Loucy (cell line): ENCODE results near the gene ACOT11.

Experiments used
- H2AFZ ChIP-seq: fragments of 200-600 bp; sonication (generic); 2 replicates; pipeline ENCODE4 v1.6.0; 2016; ENCODE audit warnings: antibody characterized with exemption, mild to moderate bottlenecking, low read length, moderate library complexity
- H3F3A ChIP-seq: fragments of 200-600 bp; 2 replicates; pipeline ENCODE4 v1.6.0; 2016; ENCODE audit warnings: antibody characterized with exemption, low read depth, mild to moderate bottlenecking
- H3K27me3 ChIP-seq: fragments of 200-600 bp; sonication (generic); 2 replicates; pipeline ENCODE4 v1.6.1; 2014; ENCODE audit warnings: low read length, mild to moderate bottlenecking; ENCODE audit not compliant: insufficient read depth, poor library complexity, severe bottlenecking
- H3K36me3 ChIP-seq: fragments of 200-600 bp; sonication (generic); 2 replicates; pipeline ENCODE4 v1.6.1; 2016; ENCODE audit warnings: low read length; ENCODE audit not compliant: insufficient read depth
- H3K4me1 ChIP-seq: fragments of 200-600 bp; sonication (generic); 2 replicates; pipeline ENCODE4 v1.5.1; 2014; ENCODE audit warnings: low read length, mild to moderate bottlenecking; ENCODE audit not compliant: insufficient read depth, poor library complexity, severe bottlenecking
- H3K4me2 ChIP-seq: fragments of 200-600 bp; sonication (generic); 2 replicates; pipeline ENCODE4 v1.6.0; 2014; ENCODE audit warnings: antibody characterized with exemption, low read length, low read depth, mild to moderate bottlenecking; ENCODE audit not compliant: poor library complexity, severe bottlenecking
- H3K4me3 ChIP-seq: fragments of 200-600 bp; sonication (generic); 2 replicates; pipeline ENCODE4 v1.5.1; 2014; ENCODE audit warnings: low read length, mild to moderate bottlenecking, mixed read lengths; ENCODE audit not compliant: poor library complexity, severe bottlenecking
- H3K79me2 ChIP-seq: fragments of 200-600 bp; sonication (generic); 2 replicates; pipeline ENCODE4 v1.6.1; 2014; ENCODE audit warnings: low read length; ENCODE audit not compliant: insufficient read depth
- H3K9ac ChIP-seq: fragments of 200-600 bp; sonication (generic); 2 replicates; pipeline ENCODE4 v1.6.0; 2014; ENCODE audit warnings: mild to moderate bottlenecking, low read depth, low read length, moderate library complexity; ENCODE audit not compliant: poor library complexity, severe bottlenecking
- H3K9me2 ChIP-seq: fragments of 200-600 bp; sonication (generic); replicated peaks from 2 replicates; pipeline ENCODE4 v1.6.1; 2016; ENCODE audit warnings: low read depth, low read length, mixed read lengths
- H3K9me3 ChIP-seq: fragments of 200-600 bp; sonication (generic); 2 replicates; pipeline ENCODE4 v1.6.1; 2014; ENCODE audit warnings: mild to moderate bottlenecking, antibody characterized with exemption, low read length, low read depth; ENCODE audit not compliant: insufficient read depth
- H4K20me1 ChIP-seq: fragments of 200-600 bp; sonication (generic); 2 replicates; pipeline ENCODE4 v1.6.0; 2014; ENCODE audit warnings: antibody characterized with exemption, low read length, mild to moderate bottlenecking; ENCODE audit not compliant: insufficient read depth, poor library complexity, severe bottlenecking
- EZH2phosphoT487 ChIP-seq: fragments of 200-600 bp; IDR thresholded peaks from 2 replicates; pipeline ENCODE4 v1.6.1; 2018; ENCODE audit warnings: antibody characterized with exemption, mild to moderate bottlenecking, moderate library complexity, borderline replicate concordance
- TF ChIP-seq, protein P1 (sequence below): fragments of 200-600 bp; sonication (generic); conservative IDR thresholded peaks from 2 replicates; pipeline ENCODE4 v1.5.1; 2014; ENCODE audit warnings: mild to moderate bottlenecking, antibody characterized with exemption, low read length

ACOT11 gene

DNA sequence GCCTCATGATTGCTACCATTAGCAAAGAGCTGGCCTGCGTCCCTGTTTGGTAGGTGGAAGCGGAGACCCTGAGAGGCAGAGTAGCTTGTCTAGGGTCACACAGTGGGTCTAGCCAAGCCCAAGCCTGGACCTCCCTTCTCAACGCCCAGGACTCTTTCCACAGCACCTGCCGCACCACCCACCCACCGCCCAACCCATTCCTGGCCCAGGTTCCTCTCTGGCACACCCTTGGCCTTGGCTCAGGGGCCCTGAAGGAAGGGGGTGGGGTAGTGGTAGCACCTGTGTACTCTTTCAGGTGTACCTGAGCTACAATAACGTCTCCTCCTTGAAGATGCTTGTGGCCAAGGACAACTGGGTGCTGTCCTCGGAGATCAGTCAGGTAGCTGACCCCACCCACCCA is 56.0 kb downstream of the ACOT11 start:
- peak overlapping the region; percentile 47 for H3K4me3 ChIP-seq
- H3K4me1 ChIP-seq = peaks cover 36% of the 10 kb centered on the region
- H3K79me2 ChIP-seq = no peaks in the 10 kb centered on the region
- TF ChIP-seq EZH2phosphoT487 = no peak
- TF ChIP-seq, protein P1, sequence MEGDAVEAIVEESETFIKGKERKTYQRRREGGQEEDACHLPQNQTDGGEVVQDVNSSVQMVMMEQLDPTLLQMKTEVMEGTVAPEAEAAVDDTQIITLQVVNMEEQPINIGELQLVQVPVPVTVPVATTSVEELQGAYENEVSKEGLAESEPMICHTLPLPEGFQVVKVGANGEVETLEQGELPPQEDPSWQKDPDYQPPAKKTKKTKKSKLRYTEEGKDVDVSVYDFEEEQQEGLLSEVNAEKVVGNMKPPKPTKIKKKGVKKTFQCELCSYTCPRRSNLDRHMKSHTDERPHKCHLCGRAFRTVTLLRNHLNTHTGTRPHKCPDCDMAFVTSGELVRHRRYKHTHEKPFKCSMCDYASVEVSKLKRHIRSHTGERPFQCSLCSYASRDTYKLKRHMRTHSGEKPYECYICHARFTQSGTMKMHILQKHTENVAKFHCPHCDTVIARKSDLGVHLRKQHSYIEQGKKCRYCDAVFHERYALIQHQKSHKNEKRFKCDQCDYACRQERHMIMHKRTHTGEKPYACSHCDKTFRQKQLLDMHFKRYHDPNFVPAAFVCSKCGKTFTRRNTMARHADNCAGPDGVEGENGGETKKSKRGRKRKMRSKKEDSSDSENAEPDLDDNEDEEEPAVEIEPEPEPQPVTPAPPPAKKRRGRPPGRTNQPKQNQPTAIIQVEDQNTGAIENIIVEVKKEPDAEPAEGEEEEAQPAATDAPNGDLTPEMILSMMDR = no peak
- H3K9me2 ChIP-seq = no peaks in the 10 kb centered on the region
- no peaks in the 10 kb centered on the region for H3K9me3 ChIP-seq
- peak overlapping the region; percentile 66 for H3K4me2 ChIP-seq
- no peak overlapping the region for H2AFZ ChIP-seq
- peak overlapping the region; percentile 44 for H3K9ac ChIP-seq
- H3K36me3 ChIP-seq = no peaks in the 10 kb centered on the region
- H4K20me1 ChIP-seq = no peaks in the 10 kb centered on the region
- H3K27me3 ChIP-seq = no peaks in the 10 kb centered on the region
- peaks cover 8% of the 10 kb centered on the region; the same call in 1 of the 2 replicates for H3F3A ChIP-seq

DNA sequence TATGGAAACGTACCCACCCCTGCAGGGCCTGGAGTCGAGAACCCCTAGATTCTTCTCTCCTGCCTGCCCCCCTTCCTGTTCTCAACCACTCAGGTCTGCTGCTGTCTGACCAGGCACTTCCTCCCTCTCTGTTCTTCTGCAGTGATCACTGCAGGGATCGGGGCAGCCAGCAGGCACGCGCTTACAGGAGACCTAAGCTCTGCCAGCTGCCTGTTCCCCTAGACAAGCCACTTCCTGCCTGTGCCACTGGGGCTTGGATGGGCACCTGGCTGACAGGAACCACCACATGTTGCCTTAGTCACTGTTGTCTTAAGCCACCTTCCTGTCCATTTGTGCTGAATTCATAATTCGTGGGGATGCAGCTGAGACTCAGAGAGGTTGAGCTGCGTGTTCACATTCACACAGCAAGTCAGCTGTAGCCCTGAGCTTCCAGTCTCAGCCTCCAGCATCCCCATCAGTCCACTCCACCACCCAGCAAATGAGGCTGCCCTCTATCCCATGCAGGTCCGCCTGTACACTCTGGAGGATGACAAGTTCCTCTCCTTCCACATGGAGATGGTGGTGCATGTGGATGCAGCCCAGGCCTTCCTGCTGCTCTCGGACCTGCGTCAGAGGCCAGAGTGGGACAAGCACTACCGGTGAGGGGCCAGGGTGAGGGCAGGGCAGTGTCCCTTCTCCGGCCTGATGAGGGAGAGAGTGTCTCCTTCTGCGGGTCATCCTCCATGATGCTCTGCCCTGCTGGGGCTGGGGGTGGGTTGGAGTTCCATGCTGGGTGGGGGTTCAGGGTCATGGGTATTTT is 56.7 kb downstream of the ACOT11 start:
- Histone ChIP-seq H2AFZ (no peak overlapping the region), H3K4me3 (peak overlapping the region; percentile 53), H4K20me1 (no peaks in the 10 kb centered on the region), H3K4me2 (peak overlapping the region; percentile 66), H3K27me3 (no peaks in the 10 kb centered on the region), H3K9me3 (no peaks in the 10 kb centered on the region), H3K9ac (peak overlapping the region; percentile 44), H3K36me3 (no peaks in the 10 kb centered on the region), H3K4me1 (peaks cover 36% of the 10 kb centered on the region), H3K9me2 (no peaks in the 10 kb centered on the region), H3K79me2 (no peaks in the 10 kb centered on the region), H3F3A (peaks cover 8% of the 10 kb centered on the region; the same call in 1 of the 2 replicates)
- TF ChIP-seq EZH2phosphoT487 = no peak
- TF ChIP-seq, protein P1 = no peak

DNA sequence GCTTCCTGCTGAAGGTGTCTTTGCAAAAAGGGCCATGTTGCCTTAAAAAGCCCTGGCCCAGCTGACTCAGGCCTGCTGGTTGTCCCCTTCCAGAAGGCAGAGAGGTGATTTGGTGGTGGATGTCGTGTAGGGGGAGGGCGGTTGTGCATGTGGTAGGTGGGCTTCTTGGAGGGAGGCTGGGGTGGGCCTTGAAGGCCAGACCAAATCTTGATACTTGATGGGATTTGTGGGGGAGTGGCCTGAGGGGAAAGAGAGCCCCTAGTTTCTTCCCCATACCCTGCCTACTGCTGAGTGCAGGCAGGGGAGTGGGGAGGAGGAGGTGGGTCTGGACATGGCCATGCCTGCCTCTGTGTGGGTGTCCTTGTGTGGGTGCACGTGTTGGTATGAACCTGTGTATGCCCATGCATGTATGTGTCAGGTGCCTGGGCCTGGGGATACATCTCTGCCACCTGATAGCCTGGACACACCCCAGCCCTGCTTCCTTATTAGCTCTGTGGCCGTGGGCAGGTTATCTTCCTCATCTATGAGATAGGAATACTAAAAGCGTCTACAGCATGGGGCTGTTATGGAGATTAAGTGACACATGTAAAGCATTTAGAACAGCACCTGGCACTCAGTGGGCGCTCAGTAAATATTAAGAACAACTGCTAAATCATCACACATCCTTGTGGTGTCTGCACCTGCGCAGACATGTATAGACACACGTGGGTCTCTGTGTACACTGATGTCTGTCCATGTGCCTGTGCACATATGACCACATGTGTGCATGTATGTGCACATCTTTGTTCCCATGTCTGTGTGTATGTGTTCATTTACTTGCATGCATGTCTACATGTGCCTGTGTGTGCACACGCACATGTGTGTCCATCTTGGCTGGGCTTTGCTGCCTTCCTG is 58.3 kb downstream of the ACOT11 start:
- Histone ChIP-seq H3F3A (peaks cover 8% of the 10 kb centered on the region; the same call in 1 of the 2 replicates), H3K9ac (peak overlapping the region; percentile 44), H3K4me3 (no peak overlapping the region), H3K79me2 (no peaks in the 10 kb centered on the region), H4K20me1 (no peaks in the 10 kb centered on the region), H3K9me2 (no peaks in the 10 kb centered on the region), H2AFZ (no peak overlapping the region), H3K4me1 (peaks cover 36% of the 10 kb centered on the region), H3K27me3 (no peaks in the 10 kb centered on the region), H3K9me3 (no peaks in the 10 kb centered on the region), H3K4me2 (peak overlapping the region; percentile 41), H3K36me3 (no peaks in the 10 kb centered on the region)
- TF ChIP-seq, protein P1 = no peak
- no peak for TF ChIP-seq EZH2phosphoT487
